Keratinocyte (primary cell): Measurements from ENCODE around the gene SERP2. TPM values are rescaled to one million over a fixed set of nuclear protein-coding genes. Genes with fewer than 3 reads are reported as not detected.

Experiments
- DNase-seq: peaks from one replicate; pipeline ENCODE4 v3.0.0-alpha.2; 2011; ENCODE audit warnings: low read depth, missing footprints, low spot score
- FAIRE-seq: peaks from 2 replicates; lab custom pipeline; 2011; peaks lifted over from hg19 to GRCh38; lab: Jason Lieb, UNC
- H2AFZ ChIP-seq: 2 replicates; pipeline ENCODE4 v1.6.0; 2012; ENCODE audit warnings: low read length, control low read depth, inconsistent platforms; ENCODE audit not compliant: control insufficient read depth
- H3K27ac ChIP-seq: 2 replicates; pipeline ENCODE4 v1.5.1; 2011; ENCODE audit warnings: low read length; ENCODE audit not compliant: control insufficient read depth, insufficient read depth
- H3K27me3 ChIP-seq: 3 replicates; pipeline ENCODE4 v1.6.0; 2011; ENCODE audit warnings: low read length; ENCODE audit not compliant: control insufficient read depth, insufficient read depth; ENCODE audit errors: extremely low read depth
- H3K36me3 ChIP-seq, 2 experiments: 2 replicates in 1 of 2; 3 replicates in 1 of 2; pipeline ENCODE4 v1.5.1; 2011; ENCODE audit warnings: low read length in 2 of 2, mild to moderate bottlenecking in 1 of 2; ENCODE audit not compliant: control insufficient read depth in 2 of 2, insufficient read depth in 2 of 2; ENCODE audit errors: extremely low read depth in 1 of 2
- H3K4me1 ChIP-seq: 3 replicates; pipeline ENCODE4 v1.5.1; 2011; ENCODE audit warnings: low read length; ENCODE audit not compliant: control insufficient read depth, insufficient read depth; ENCODE audit errors: extremely low read depth
- H3K4me2 ChIP-seq: 3 replicates; pipeline ENCODE4 v1.6.0; 2011; ENCODE audit warnings: low read depth, low read length; ENCODE audit not compliant: control insufficient read depth, insufficient read depth; ENCODE audit errors: extremely low read depth
- H3K4me3 ChIP-seq, 3 experiments: fragments of 200-600 bp in 1 of 3; sonication (generic) in 1 of 3; 2 replicates in 2 of 3; 3 replicates in 1 of 3; pipeline ENCODE4 v1.5.1; 2011 to 2016; ENCODE audit warnings: low read length in 3 of 3, mild to moderate bottlenecking in 3 of 3, control low read depth in 2 of 3, inconsistent platforms in 1 of 3, low read depth in 1 of 3, mixed read lengths in 1 of 3, mixed run types in 1 of 3, moderate library complexity in 1 of 3; ENCODE audit not compliant: control insufficient read depth in 2 of 3, insufficient read depth in 2 of 3; ENCODE audit errors: extremely low read depth in 1 of 3
- H3K79me2 ChIP-seq: 2 replicates; pipeline ENCODE4 v1.6.0; 2012; ENCODE audit warnings: low read length; ENCODE audit not compliant: control insufficient read depth, insufficient read depth
- H3K9ac ChIP-seq: 3 replicates; pipeline ENCODE4 v1.6.0; 2011; ENCODE audit warnings: low read length; ENCODE audit not compliant: control insufficient read depth, insufficient read depth; ENCODE audit errors: extremely low read depth
- H3K9me1 ChIP-seq: 3 replicates; pipeline ENCODE4 v1.6.0; 2011; ENCODE audit warnings: low read length; ENCODE audit not compliant: control insufficient read depth, insufficient read depth; ENCODE audit errors: extremely low read depth
- H3K9me3 ChIP-seq: 2 replicates; pipeline ENCODE4 v1.5.1; 2012; ENCODE audit warnings: low read depth, low read length; ENCODE audit not compliant: control insufficient read depth
- H4K20me1 ChIP-seq: 3 replicates; pipeline ENCODE4 v1.6.0; 2011; ENCODE audit warnings: low read length; ENCODE audit not compliant: control insufficient read depth, insufficient read depth; ENCODE audit errors: extremely low read depth
- EZH2 ChIP-seq: IDR thresholded peaks from one replicate; pipeline ENCODE4 v1.6.1; 2012; ENCODE audit warnings: inconsistent platforms, mild to moderate bottlenecking, low read length, moderate library complexity
- dilution Hi-C: fragments of 300-500 bp; cut with MboI; formaldehyde crosslinking; loops from one replicate; pipeline ENCODE4 v1.7.0; 2020; ENCODE audit warnings: low sequenced_read_pairs; ENCODE audit not compliant: extremely low pct_ligation_motif_present
- polyA plus RNA-seq, 5 experiments: library from polyadenylated mRNA; depleted of rRNA in 3 of 5; stranded (reverse) in 3 of 5; stranded (forward) in 1 of 5; unstranded in 1 of 5; fragments of >200 nt; gene quantifications; 1 replicate in 1 of 5; 2 replicates in 3 of 5; 3 replicates in 1 of 5; pipeline versions ENCODE4 v1.2.1 to v1.2.3, GENCODE V29; 2011 to 2012; ENCODE audit warnings: missing spikeins in 2 of 5, low read depth in 1 of 5, low replicate concordance in 1 of 5
- TF ChIP-seq, protein P1 (sequence below), 3 experiments: IDR thresholded peaks in 1 of 3; conservative IDR thresholded peaks in 1 of 3; optimal IDR thresholded peaks in 1 of 3; 2 replicates in 2 of 3; 3 replicates in 1 of 3; pipeline versions ENCODE3 to v1.5.1; 2011; ENCODE audit warnings: low read length in 3 of 3, mild to moderate bottlenecking in 3 of 3, moderate library complexity in 2 of 3, control low read depth in 1 of 3, inconsistent platforms in 1 of 3; ENCODE audit not compliant: insufficient read depth in 2 of 3; ENCODE audit errors: extremely low read depth in 1 of 3

SERP2 gene
- polyA plus RNA-seq, 1 donor (not counting 4 experiments of a cell fraction or from before 2014, with no cell fraction given) = 0.45 TPM

- FAIRE-seq (no peak), DNase-seq (no peak)
- Histone ChIP-seq H3K27ac (no peak overlapping the region), H3K4me2 (no peak overlapping the region), H3K9me3 (no peaks in the 10 kb centered on the region), H3K4me3 (no peak overlapping the region), H3K36me3 (no peaks in the 10 kb centered on the region), H4K20me1 (no peaks in the 10 kb centered on the region), H2AFZ (no peak overlapping the region), H3K27me3 (no peaks in the 10 kb centered on the region), H3K9ac (no peak overlapping the region), H3K4me1 (peaks cover 12% of the 10 kb centered on the region), H3K79me2 (no peaks in the 10 kb centered on the region), H3K9me1 (no peaks in the 10 kb centered on the region)
- dilution Hi-C loops = no loop called here
- TF ChIP-seq, protein P1, sequence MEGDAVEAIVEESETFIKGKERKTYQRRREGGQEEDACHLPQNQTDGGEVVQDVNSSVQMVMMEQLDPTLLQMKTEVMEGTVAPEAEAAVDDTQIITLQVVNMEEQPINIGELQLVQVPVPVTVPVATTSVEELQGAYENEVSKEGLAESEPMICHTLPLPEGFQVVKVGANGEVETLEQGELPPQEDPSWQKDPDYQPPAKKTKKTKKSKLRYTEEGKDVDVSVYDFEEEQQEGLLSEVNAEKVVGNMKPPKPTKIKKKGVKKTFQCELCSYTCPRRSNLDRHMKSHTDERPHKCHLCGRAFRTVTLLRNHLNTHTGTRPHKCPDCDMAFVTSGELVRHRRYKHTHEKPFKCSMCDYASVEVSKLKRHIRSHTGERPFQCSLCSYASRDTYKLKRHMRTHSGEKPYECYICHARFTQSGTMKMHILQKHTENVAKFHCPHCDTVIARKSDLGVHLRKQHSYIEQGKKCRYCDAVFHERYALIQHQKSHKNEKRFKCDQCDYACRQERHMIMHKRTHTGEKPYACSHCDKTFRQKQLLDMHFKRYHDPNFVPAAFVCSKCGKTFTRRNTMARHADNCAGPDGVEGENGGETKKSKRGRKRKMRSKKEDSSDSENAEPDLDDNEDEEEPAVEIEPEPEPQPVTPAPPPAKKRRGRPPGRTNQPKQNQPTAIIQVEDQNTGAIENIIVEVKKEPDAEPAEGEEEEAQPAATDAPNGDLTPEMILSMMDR (optimal IDR thresholded peaks at IDR 0.05 in 1 of 3, IDR thresholded peaks at IDR 0.05 in 1 of 3, conservative IDR thresholded peaks at IDR 0.05 in 1 of 3; ENCODE audit: extremely low read depth in 1 of 3, insufficient read depth in 2 of 3, low read length in 3 of 3) = no peak
- TF ChIP-seq EZH2 = no peak
Measured at GRCh38 chr13:44380404-44381165, 7.0 kb downstream of the SERP2 start.

- H3K9me1 ChIP-seq = no peaks in the 10 kb centered on the region
- H3K9me3 ChIP-seq = no peaks in the 10 kb centered on the region
- H3K36me3 ChIP-seq = no peaks in the 10 kb centered on the region
- no peak overlapping the region for H3K4me3 ChIP-seq
- dilution Hi-C loops = no loop called here
- H3K4me2 ChIP-seq = no peak overlapping the region
- FAIRE-seq (no peak), DNase-seq (no peak)
- H3K27me3 ChIP-seq = no peaks in the 10 kb centered on the region
- no peak overlapping the region for H3K9ac ChIP-seq
- H3K79me2 ChIP-seq = no peaks in the 10 kb centered on the region
- no peak overlapping the region for H2AFZ ChIP-seq
- peaks cover 12% of the 10 kb centered on the region for H3K4me1 ChIP-seq
- H3K27ac ChIP-seq = no peak overlapping the region
- TF ChIP-seq EZH2 = no peak
- TF ChIP-seq, protein P1 (optimal IDR thresholded peaks at IDR 0.05 in 1 of 3, IDR thresholded peaks at IDR 0.05 in 1 of 3, conservative IDR thresholded peaks at IDR 0.05 in 1 of 3; ENCODE audit: extremely low read depth in 1 of 3, insufficient read depth in 2 of 3, low read length in 3 of 3) = no peak
- no peaks in the 10 kb centered on the region for H4K20me1 ChIP-seq
Measured at GRCh38 chr13:44382635-44383145, 9.1 kb downstream of the SERP2 start.
